GM12878 (cell line): ENCODE measurements around the gene TNFSF12. TPM values are rescaled to one million over a fixed set of nuclear protein-coding genes. Genes with fewer than 3 reads are reported as not detected.

ENCODE experiments used
- ATAC-seq: fragments of 200-7000 bp; cut with Tn5 transposase; 3 replicates; pipeline ENCODE4 v1.9.1; 2020; ENCODE audit warnings: mild to moderate bottlenecking, moderate library complexity
- BruUV-seq: library from RNA; stranded (reverse); fragments of 400-500 nt; replicated peaks from 2 replicates; lab custom pipeline; 2021; lab: Mats Ljungman, UMichigan
- CTCF ChIA-PET: fragments of 300-600 bp; sonication (Branson Sonifier 250); formaldehyde crosslinking; extraction: SDS; loops from one replicate; lab custom pipeline; 2021; ENCODE audit warnings: inconsistent platforms; lab: Yijun Ruan, JAX
- POLR2A ChIA-PET: fragments of 350-600 bp; formaldehyde crosslinking; extraction: SDS; loops from one replicate; lab custom pipeline; 2021; ENCODE audit warnings: inconsistent platforms; lab: Charles Lee
- RAD21 ChIA-PET: fragments of 300-600 bp; sonication (Branson Sonifier 250); formaldehyde crosslinking; loops from one replicate; lab custom pipeline; 2023; ENCODE audit warnings: antibody characterized with exemption; ENCODE audit not compliant: unreplicated experiment; lab: Charles Lee
- SMC1A ChIA-PET: fragments of 300-600 bp; sonication (Branson Sonifier 250); formaldehyde crosslinking; loops from one replicate; lab custom pipeline; 2023; ENCODE audit not compliant: unreplicated experiment, uncharacterized antibody; lab: Charles Lee
- DNase-seq: peaks from one replicate; pipeline ENCODE4 v3.0.0-alpha.2; 2011; ENCODE audit warnings: low read depth, low spot score
- FAIRE-seq: peaks from 3 replicates; lab custom pipeline; 2011; peaks lifted over from hg19 to GRCh38; lab: Jason Lieb, UNC
- H2AFZ ChIP-seq: 2 replicates; pipeline ENCODE4 v1.6.0; 2011; ENCODE audit warnings: low read depth, low read length, control low read depth; ENCODE audit not compliant: control insufficient read depth
- H3K27ac ChIP-seq: 2 replicates; pipeline ENCODE4 v1.5.1; 2011; ENCODE audit warnings: control low read depth; ENCODE audit not compliant: control insufficient read depth, insufficient read depth
- H3K27me3 ChIP-seq, 2 experiments: replicated peaks in 1 of 2; 2 replicates each; pipeline versions ENCODE4 v1.6.0 to v1.6.1; 2011; ENCODE audit warnings: low read length in 1 of 2; ENCODE audit not compliant: control insufficient read depth in 2 of 2, insufficient read depth in 2 of 2
- H3K36me3 ChIP-seq, 2 experiments: 2 replicates each; pipeline ENCODE4 v1.5.1; 2011; ENCODE audit warnings: low read length in 1 of 2; ENCODE audit not compliant: control insufficient read depth in 2 of 2, insufficient read depth in 2 of 2
- H3K4me1 ChIP-seq: 2 replicates; pipeline ENCODE4 v1.6.1; 2011; ENCODE audit warnings: mild to moderate bottlenecking, low read length, moderate library complexity, mixed read lengths; ENCODE audit not compliant: control insufficient read depth, insufficient read depth
- H3K4me2 ChIP-seq: 2 replicates; pipeline ENCODE4 v1.6.0; 2011; ENCODE audit warnings: control low read depth; ENCODE audit not compliant: control insufficient read depth, insufficient read depth
- H3K4me3 ChIP-seq: fragments of 200-600 bp; sonication (generic); 2 replicates; pipeline ENCODE4 v1.5.1; 2016
- H3K79me2 ChIP-seq: 2 replicates; pipeline ENCODE4 v1.6.0; 2011; ENCODE audit warnings: low read length; ENCODE audit not compliant: control insufficient read depth, insufficient read depth
- H3K9ac ChIP-seq: 2 replicates; pipeline ENCODE4 v1.8.0; 2011; ENCODE audit warnings: low read length, control low read depth, mixed read lengths; ENCODE audit not compliant: control insufficient read depth, insufficient read depth
- H3K9me3 ChIP-seq: replicated peaks from 3 replicates; pipeline ENCODE4 v1.5.1; 2011; ENCODE audit warnings: mild to moderate bottlenecking, low read length; ENCODE audit not compliant: control insufficient read depth, insufficient read depth
- H4K20me1 ChIP-seq: 2 replicates; pipeline ENCODE4 v1.6.0; 2011; ENCODE audit not compliant: control insufficient read depth, insufficient read depth
- CBX3 ChIP-seq: fragments of 200-600 bp; sonication (generic); IDR thresholded peaks from 2 replicates; pipeline ENCODE4 v1.6.1; 2016; ENCODE audit warnings: low read depth, borderline replicate concordance
- CREB1 ChIP-seq: IDR thresholded peaks from 2 replicates; pipeline ENCODE4 v1.6.1; 2012; ENCODE audit warnings: low read depth, mild to moderate bottlenecking, inconsistent platforms
- CREM ChIP-seq: IDR thresholded peaks from 2 replicates; pipeline ENCODE4 v1.6.1; 2014; ENCODE audit warnings: antibody characterized with exemption, low read depth
- EED ChIP-seq: sonication (generic); IDR thresholded peaks from 2 replicates; pipeline ENCODE4 v1.6.1; 2016; ENCODE audit warnings: antibody characterized with exemption, low read depth
- ESRRA ChIP-seq: IDR thresholded peaks from 2 replicates; pipeline ENCODE4 v1.6.1; 2012; ENCODE audit warnings: mild to moderate bottlenecking, low read length, improper control_type of control experiment
- FOXM1 ChIP-seq: IDR thresholded peaks from 2 replicates; pipeline ENCODE4 v1.6.1; 2012; ENCODE audit warnings: low read depth, mild to moderate bottlenecking, inconsistent platforms, low read length, moderate library complexity
- IRF4 ChIP-seq: IDR thresholded peaks from 2 replicates; pipeline ENCODE4 v1.6.1; 2011; ENCODE audit warnings: low read depth, low read length
- NBN ChIP-seq: fragments of 450-650 bp; IDR thresholded peaks from 2 replicates; pipeline ENCODE4 v1.6.1; 2016
- SIN3A ChIP-seq: IDR thresholded peaks from 2 replicates; pipeline ENCODE4 v1.6.1; 2012; ENCODE audit warnings: low read depth, low read length, improper control_type of control experiment
- TBL1XR1 ChIP-seq: IDR thresholded peaks from 2 replicates; pipeline ENCODE4 v1.6.1; 2012; ENCODE audit warnings: low read depth, low read length, improper control_type of control experiment
- ZNF217 ChIP-seq: fragments of 450-650 bp; IDR thresholded peaks from 2 replicates; pipeline ENCODE4 v1.6.1; 2017; ENCODE audit warnings: antibody characterized with exemption, mild to moderate bottlenecking
- WGBS: methylation state at CpG from one replicate; pipeline ENCODE4 v1.1.6; 2016; ENCODE audit warnings: low lambda C conversion rate; ENCODE audit not compliant: insufficient replicate concordance, insufficient coverage; ENCODE audit errors: missing lambda C conversion rate; 5-methylcytosine and 5-hydroxymethylcytosine counted together
- in situ Hi-C: fragments of 300-500 bp; cut with MboI; formaldehyde crosslinking; loops from 9 replicates; pipeline ENCODE4 v1.14.3; 2018; ENCODE audit warnings: mixed read lengths
- intact Hi-C: fragments of 100-400 bp; cut with micrococcal nuclease; formaldehyde crosslinking; loops from one replicate; pipeline ENCODE4 v1.14.2; 2022; ENCODE audit not compliant: unreplicated experiment
- polyA plus RNA-seq, 11 experiments: library from polyadenylated mRNA; depleted of rRNA in 4 of 11; unstranded in 6 of 11; stranded (reverse) in 5 of 11; fragments of >200 nt; fragmentation: Nextera tagmentation in 4 of 11; fragmentation: Illumina TruSeq in 1 of 11; extraction: Ambion mirVana in 4 of 11; extraction: Trizol in 1 of 11; gene quantifications; 1 replicate in 1 of 11; 2 replicates in 10 of 11; pipeline versions ENCODE4 v1.2.1 to v1.2.3, GENCODE V29; 2011 to 2016; ENCODE audit warnings: inconsistent platforms in 2 of 11, missing spikeins in 2 of 11, low read depth in 1 of 11
- total RNA-seq, 4 experiments: library from RNA; depleted of rRNA in 3 of 4; stranded (reverse); fragments of >200 nt in 3 of 4; fragmentation: Illumina TruSeq in 1 of 4; extraction: Trizol in 1 of 4; gene quantifications; 2 replicates each; pipeline versions ENCODE4 v1.2.1 to v1.2.3, GENCODE V29; 2013 to 2021
- TF ChIP-seq, protein P1 (sequence below): IDR thresholded peaks from 2 replicates; pipeline ENCODE4 v1.6.1; 2011; ENCODE audit warnings: low read depth, mild to moderate bottlenecking, low read length, moderate library complexity, borderline replicate concordance; ENCODE audit errors: extremely low read depth

Gene TNFSF12
- total and polyA plus RNA-seq, 10 of the 15 experiments (the other 5 are each of a cell fraction or from before 2014, with no cell fraction given) = 0.32 to 7.0 (median 2.6) TPM

DNA sequence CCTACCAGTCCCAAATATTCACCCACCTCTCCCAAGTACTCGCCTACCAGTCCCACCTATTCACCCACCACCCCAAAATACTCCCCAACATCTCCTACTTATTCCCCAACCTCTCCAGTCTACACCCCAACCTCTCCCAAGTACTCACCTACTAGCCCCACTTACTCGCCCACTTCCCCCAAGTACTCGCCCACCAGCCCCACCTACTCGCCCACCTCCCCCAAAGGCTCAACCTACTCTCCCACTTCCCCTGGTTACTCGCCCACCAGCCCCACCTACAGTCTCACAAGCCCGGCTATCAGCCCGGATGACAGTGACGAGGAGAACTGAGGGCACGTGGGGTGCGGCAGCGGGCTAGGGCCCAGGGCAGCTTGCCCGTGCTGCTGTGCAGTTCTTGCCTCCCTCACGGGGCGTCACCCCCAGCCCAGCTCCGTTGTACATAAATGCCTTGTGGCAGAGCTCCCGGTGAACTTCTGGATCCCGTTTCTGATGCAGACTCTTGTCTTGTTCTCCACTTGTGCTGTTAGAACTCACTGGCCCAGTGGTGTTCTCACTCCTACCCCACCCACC, 34.9 kb upstream of the TNFSF12 start:
- H3K4me1 ChIP-seq = no peaks in the 10 kb centered on the region
- H3K4me3 ChIP-seq = no peak overlapping the region
- ChIA-PET RAD21 (interaction anchor here (0.6 to 4.1 kb wide), 8 partner anchors 9 to 173 kb away, joined by 3 to 84 read pairs (median 4); partner anchors contain the start of genes SENP3, TMEM102, TNFSF13 and TP53), SMC1A (interaction anchor here (0.6 to 4.2 kb wide), 16 partner anchors 9 to 174 kb away, joined by 3 to 67 read pairs (median 4); partner anchors contain the start of genes SENP3, TNFSF13, TP53 and WRAP53), POLR2A (interaction anchor here (0.6 to 3.9 kb wide), 2 partner anchors 46 to 60 kb away, joined by 3 to 36 read pairs; partner anchors contain the start of gene TNFSF13), CTCF (interaction anchor here (0.6 to 4.4 kb wide), 37 partner anchors 9 to 203 kb away, joined by 3 to 145 read pairs (median 4); partner anchors contain the start of genes FGF11, FXR2, SAT2 and SENP3)
- H3K9me3 ChIP-seq = no peaks in the 10 kb centered on the region
- 73% methylated on average over 16 of the region's 17 CpGs for WGBS
- ATAC-seq (no peak), FAIRE-seq (no peak), DNase-seq (no peak)
- no peak overlapping the region for H3K4me2 ChIP-seq
- no peak overlapping the region for H3K9ac ChIP-seq
- intact Hi-C loops = loop anchor here (1.0 kb wide), 1 partner anchor 47 kb away; the partner anchor contains the start of gene SENP3
- no peak overlapping the region for H2AFZ ChIP-seq
- no peaks in the 10 kb centered on the region for H3K27me3 ChIP-seq
- peaks cover 16 to 32% of the 10 kb centered on the region in 2 experiments; a peak in 3 of 4 replicates for H3K36me3 ChIP-seq
- H4K20me1 ChIP-seq = no peaks in the 10 kb centered on the region
- TF ChIP-seq NBN = no peak
- TF ChIP-seq TBL1XR1 = no peak
- TF ChIP-seq IRF4 = no peak
- TF ChIP-seq CREM = no peak
- no peak for TF ChIP-seq FOXM1
- no peak for TF ChIP-seq ESRRA
- TF ChIP-seq ZNF217 = no peak
- TF ChIP-seq EED = no peak
- TF ChIP-seq, protein P1, sequence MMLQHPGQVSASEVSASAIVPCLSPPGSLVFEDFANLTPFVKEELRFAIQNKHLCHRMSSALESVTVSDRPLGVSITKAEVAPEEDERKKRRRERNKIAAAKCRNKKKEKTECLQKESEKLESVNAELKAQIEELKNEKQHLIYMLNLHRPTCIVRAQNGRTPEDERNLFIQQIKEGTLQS = no peak
- TF ChIP-seq SIN3A = no peak
- no peak for TF ChIP-seq CREB1
- TF ChIP-seq CBX3 = no peak
- BruUV-seq = TSS peak; percentile 74
- H3K27ac ChIP-seq = no peak overlapping the region
- in situ Hi-C loops = no loop called here
- no peaks in the 10 kb centered on the region for H3K79me2 ChIP-seq
